Transverse colon (tissue), 4 donors: ENCODE measurements around the gene DNAJB4.

ENCODE experiments used
- POLR2A ChIP-seq: fragments of 450-650 bp; IDR thresholded peaks from one replicate; pipeline ENCODE4 v1.6.1; 2016; ENCODE audit warnings: antibody characterized with exemption, mild to moderate bottlenecking, moderate library complexity
- POLR2AphosphoS5 ChIP-seq, 3 donors: sonication (generic); formaldehyde crosslinking; IDR thresholded peaks; one replicate each; pipeline ENCODE4 v1.6.1; 2016; ENCODE audit warnings: antibody characterized with exemption in 3 of 3
- TF ChIP-seq, protein P1 (sequence below), 5 experiments: fragments of 200-600 bp in 3 of 5; fragments of 450-650 bp in 2 of 5; sonication (generic) in 3 of 5; IDR thresholded peaks; 1 replicate in 2 of 5; 2 replicates in 3 of 5; pipeline ENCODE4 v1.5.1; 2016 to 2017; ENCODE audit warnings: antibody characterized with exemption in 5 of 5, inconsistent platforms in 3 of 5, mild to moderate bottlenecking in 2 of 5, moderate library complexity in 1 of 5

DNA sequence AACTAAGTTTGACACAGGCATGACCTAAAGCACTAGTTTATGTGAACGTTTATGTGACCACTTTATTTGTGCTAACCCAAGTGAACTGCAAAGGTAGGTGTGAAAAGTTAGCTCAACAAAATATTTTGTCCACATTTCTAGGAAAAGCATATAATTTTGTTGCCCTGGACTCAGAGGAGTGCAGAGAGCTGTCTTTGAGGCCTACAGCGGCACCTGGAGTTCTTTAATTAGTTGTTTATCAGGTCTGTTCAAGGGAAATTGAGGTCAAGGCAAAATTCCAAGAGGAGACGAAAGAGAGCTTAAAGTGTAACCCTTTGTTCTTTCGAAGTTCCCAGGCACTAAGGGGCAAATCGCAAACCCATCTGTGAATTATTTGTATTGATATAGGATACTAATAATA is 42.4 kb downstream of the DNAJB4 start:
- TF ChIP-seq, protein P1, sequence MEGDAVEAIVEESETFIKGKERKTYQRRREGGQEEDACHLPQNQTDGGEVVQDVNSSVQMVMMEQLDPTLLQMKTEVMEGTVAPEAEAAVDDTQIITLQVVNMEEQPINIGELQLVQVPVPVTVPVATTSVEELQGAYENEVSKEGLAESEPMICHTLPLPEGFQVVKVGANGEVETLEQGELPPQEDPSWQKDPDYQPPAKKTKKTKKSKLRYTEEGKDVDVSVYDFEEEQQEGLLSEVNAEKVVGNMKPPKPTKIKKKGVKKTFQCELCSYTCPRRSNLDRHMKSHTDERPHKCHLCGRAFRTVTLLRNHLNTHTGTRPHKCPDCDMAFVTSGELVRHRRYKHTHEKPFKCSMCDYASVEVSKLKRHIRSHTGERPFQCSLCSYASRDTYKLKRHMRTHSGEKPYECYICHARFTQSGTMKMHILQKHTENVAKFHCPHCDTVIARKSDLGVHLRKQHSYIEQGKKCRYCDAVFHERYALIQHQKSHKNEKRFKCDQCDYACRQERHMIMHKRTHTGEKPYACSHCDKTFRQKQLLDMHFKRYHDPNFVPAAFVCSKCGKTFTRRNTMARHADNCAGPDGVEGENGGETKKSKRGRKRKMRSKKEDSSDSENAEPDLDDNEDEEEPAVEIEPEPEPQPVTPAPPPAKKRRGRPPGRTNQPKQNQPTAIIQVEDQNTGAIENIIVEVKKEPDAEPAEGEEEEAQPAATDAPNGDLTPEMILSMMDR (IDR thresholded peaks at IDR 0.05), result no peak
- TF ChIP-seq POLR2AphosphoS5 (IDR thresholded peaks at IDR 0.05), result no peak
- no peak for TF ChIP-seq POLR2A
